ENCODE data around the gene SERBP1.

SERBP1 gene

DNA sequence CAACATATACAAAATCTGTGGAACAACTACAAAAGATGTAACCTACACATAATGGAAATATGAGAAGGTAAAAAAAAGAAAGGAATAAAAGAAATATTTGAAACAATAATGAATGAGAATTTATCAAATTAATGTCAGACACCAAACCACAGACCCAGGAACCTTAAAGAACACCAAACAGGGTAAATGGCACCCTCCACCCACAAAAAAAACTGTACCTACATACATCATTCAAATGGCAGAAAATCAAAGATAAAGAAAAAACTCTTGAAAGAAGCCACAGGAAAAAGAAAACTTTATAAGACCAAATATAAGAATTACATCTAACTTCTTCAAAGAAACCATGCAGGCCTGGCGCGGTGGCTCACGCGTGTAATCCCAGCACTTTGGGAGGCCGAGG, 68.6 kb downstream of the SERBP1 start:
- H2AFZ ChIP-seq (ENCODE audit: low read length, unreplicated experiment): no peak overlapping the region
- H3K79me2 ChIP-seq (ENCODE audit: control insufficient read depth, insufficient read depth, low read length, unreplicated experiment): no peaks in the 10 kb centered on the region
- H3K27ac ChIP-seq (ENCODE audit: low read depth, low read length): no peak overlapping the region
- peaks cover 2% of the 10 kb centered on the region for H3K4me1 ChIP-seq (ENCODE audit: control insufficient read depth, insufficient read depth, low read length, unreplicated experiment)
- no peak overlapping the region for H3K4me3 ChIP-seq (ENCODE audit: low read depth, low read length)
- H3K27me3 ChIP-seq (ENCODE audit: insufficient read depth, low read length): no peaks in the 10 kb centered on the region
- H3K36me3 ChIP-seq (ENCODE audit: insufficient read depth, low read length): no peaks in the 10 kb centered on the region

DNA sequence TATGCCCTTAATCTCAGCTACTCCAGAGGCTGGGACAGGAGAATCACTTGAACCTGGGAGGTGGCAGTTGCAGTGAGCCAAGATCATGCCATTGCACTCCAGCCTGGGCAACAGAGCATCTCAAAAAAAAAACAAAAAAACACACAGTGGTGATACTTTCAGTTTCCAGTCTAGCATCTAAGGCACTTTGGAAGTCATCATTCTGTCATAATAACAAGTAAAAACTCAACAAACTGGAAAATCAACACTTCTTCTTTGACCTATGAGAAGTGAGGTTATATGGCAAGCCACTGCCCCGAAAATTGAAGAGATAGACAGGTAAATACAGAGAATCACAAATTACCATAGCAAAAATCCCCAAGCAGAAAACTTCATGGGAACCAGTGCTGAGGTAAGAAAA, 70.6 kb downstream of the SERBP1 start:
- Histone ChIP-seq H3K79me2 (ENCODE audit: control insufficient read depth, insufficient read depth, low read length, unreplicated experiment) (no peaks in the 10 kb centered on the region), H3K4me1 (ENCODE audit: control insufficient read depth, insufficient read depth, low read length, unreplicated experiment) (peaks cover 16% of the 10 kb centered on the region), H3K4me3 (ENCODE audit: low read depth, low read length) (no peak overlapping the region)

More for the DNA sequence above, 70.6 kb downstream of the SERBP1 start:
- H3K36me3 ChIP-seq (ENCODE audit: insufficient read depth, low read length): no peaks in the 10 kb centered on the region
- H3K27ac ChIP-seq (ENCODE audit: low read depth, low read length): no peak overlapping the region
- no peak overlapping the region for H2AFZ ChIP-seq (ENCODE audit: low read length, unreplicated experiment)
- no peaks in the 10 kb centered on the region for H3K27me3 ChIP-seq (ENCODE audit: insufficient read depth, low read length)
